Activated naive CD4-positive, alpha-beta T cell treated with anti-CD3 and anti-CD28 coated beads, Interleukin-2, amount 50 U/mL, for 16 hours (primary cell): Measurements from ENCODE around the gene SLC25A1.

Experiments used
- DNase-seq: peaks from one replicate; pipeline ENCODE4 v3.0.0-alpha.2; 2020

Gene SLC25A1

DNA sequence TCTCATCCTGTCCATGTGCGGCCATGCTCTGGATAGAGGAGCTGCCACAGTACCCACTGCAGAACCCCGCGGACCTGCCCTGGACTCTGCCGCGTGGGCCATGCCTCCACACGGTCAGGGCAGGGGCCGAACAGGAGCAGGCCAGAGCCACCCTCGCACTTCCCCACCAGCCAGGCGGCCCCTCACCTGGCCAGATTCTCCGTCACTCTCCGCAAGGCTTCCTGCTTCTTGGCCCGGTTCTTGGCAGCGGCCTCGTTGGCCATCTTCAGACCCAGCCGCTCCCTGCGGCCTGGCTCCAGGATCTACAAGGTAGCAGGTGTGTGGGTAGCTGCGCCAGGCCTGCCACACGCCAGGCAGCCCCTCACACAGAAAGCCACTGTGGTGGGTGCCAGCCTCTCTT is 43.7 kb downstream of the SLC25A1 start:
- no peak for DNase-seq

DNA sequence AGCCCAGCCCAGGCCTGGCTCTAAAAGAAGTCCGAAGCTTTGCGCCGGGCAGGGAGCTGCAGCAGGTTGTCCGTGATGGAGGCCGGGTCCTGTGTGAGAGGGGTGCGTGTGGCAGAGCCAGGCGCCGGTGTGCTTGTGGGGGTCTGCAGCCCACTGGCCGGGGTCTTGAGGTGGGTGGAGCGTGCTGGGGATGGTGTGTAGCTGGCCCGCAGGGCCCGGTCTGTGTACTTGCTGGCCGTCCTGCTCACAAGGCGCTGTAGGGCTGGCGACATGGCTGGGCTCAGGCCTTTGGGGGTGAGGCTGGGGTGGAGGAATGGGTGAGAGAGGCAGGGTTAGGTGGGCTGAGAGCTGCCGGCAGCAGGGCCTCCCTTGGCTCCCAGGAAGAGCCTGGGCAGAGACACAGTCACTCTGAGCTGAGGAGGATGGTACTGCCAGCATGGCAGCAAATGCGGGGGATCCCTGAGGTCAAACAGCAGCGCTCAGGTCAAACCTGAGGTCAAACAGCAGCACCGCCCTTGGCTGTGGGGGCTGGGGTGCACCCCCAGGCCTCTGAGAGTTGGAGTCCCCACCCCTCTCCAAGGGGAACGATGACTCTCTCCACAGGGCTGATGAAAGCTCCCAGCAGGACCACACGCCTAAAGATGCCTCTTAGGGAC is 44.2 kb downstream of the SLC25A1 start:
- DNase-seq, result no peak

DNA sequence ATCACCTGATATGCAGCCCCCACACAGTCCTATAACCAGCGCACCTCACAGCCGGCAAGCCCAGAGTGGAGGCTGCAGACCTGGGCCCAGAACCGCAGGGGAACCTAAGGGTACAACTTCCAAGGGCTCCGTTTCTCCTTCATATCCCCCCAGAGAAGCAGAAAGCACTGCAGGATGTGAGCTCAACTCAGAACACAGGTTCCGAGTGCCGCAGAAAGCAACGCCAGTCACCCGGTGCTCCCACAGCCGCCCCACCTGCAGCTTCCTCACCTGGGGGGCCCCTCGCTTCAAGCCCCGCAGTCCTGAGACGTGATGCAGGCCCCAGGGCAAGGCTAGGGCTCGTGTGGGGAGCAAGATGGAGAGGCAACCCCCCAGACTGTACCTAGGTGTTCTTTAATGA is 45.0 kb downstream of the SLC25A1 start:
- no peak for DNase-seq

DNA sequence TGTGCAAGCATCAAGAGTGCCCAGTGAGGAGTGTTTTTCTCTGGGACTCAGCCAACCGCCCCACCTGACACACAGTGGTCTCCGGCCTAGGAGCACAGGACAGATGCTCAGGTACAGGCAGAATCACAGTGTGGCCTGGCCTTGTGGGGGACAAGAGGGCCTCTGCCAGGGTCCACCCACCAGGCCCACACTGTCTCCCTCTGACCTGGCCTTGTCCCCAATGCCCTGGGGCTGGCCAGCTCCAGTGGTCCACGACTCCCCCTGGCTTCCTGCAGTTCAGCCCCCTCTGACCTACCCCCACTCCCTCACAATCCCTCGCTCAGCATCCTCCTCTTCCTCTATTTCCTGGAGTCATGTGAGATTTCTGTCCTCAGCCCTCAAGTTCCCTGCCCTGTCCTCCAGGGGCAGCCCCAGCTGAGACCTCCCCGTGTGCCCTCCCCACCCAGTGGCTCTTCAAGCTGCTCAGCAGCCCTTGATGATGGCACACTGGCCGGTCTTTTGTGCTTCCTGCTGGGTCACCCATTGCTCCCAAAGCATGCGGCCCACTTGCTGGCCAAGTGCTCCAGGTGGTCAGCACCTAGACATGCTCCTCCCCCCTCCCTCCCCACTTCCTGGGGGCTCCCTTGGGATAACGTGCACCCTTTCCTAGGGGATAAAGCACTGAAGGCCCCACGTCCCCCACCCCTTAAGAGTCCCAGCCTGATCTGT is 45.7 kb downstream of the SLC25A1 start:
- DNase-seq, result no peak

DNA sequence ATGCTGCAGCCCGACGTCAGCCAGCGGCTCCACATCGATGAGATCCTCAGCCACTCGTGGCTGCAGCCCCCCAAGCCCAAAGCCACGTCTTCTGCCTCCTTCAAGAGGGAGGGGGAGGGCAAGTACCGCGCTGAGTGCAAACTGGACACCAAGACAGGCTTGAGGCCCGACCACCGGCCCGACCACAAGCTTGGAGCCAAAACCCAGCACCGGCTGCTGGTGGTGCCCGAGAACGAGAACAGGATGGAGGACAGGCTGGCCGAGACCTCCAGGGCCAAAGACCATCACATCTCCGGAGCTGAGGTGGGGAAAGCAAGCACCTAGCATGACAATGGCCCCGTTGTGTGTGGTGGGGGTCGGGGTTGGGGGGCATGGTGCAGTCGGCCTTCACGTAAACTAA is 46.4 kb downstream of the SLC25A1 start:
- no peak for DNase-seq

DNA sequence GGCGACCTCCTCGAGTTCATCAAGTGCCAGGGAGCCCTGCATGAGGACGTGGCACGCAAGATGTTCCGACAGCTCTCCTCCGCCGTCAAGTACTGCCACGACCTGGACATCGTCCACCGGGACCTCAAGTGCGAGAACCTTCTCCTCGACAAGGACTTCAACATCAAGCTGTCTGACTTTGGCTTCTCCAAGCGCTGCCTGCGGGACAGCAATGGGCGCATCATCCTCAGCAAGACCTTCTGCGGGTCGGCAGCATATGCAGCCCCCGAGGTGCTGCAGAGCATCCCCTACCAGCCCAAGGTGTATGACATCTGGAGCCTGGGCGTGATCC is 46.9 kb downstream of the SLC25A1 start:
- no peak for DNase-seq

DNA sequence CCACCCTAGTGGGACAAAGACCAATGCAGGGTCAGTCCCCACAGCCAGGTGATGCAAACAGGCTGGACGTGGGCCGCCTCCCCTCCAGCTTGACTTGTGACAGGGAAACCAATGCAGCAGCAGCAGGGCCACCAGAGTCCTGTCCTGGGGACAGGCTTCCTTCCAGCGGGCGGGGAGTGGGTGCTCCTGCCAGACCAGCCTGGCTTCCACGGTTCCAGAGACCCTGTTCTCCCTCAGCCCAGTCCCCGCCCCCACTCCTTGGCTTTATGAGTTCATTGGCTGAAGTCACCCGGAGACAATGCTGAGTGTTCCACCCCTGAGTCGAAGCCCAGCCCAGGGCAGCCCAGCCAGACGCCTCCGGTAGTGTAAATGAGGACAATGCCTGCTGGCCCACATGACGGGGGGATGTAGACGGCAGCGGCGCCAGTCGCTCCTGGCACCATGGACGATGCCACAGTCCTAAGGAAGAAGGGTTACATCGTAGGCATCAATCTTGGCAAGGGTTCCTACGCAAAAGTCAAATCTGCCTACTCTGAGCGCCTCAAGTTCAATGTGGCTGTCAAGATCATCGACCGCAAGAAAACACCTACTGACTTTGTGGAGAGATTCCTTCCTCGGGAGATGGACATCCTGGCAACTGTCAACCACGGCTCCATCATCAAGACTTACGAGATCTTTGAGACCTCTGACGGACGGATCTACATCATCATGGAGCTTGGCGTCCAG is 47.4 kb downstream of the SLC25A1 start, which contains the start of gene TSSK2:
TSSK2 (plus strand) TSS at position 350 of the 726 bp plus-strand sequence; CDS start at position 442, 92 bp downstream.
- DNase-seq, result no peak

DNA sequence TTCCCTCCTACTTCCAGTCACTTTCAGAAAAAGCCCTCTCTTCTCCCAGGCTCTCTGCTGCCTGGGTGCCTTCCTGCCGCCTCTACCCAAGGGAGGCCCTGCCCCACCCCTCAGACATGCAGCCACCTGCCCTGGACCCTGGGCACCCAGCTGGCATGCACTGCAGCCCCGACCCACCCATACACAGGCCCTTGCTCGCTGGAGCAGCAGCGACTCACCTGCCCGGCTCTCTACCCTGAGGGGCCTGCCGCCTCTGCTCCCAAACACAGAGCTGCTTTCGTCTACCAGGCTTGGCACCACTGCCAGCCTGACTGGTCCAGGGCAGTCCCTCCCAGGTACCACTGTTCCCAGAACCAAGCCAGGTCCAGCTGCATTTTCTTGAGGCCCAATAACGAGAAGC is 48.7 kb downstream of the SLC25A1 start:
- DNase-seq, result no peak

DNA sequence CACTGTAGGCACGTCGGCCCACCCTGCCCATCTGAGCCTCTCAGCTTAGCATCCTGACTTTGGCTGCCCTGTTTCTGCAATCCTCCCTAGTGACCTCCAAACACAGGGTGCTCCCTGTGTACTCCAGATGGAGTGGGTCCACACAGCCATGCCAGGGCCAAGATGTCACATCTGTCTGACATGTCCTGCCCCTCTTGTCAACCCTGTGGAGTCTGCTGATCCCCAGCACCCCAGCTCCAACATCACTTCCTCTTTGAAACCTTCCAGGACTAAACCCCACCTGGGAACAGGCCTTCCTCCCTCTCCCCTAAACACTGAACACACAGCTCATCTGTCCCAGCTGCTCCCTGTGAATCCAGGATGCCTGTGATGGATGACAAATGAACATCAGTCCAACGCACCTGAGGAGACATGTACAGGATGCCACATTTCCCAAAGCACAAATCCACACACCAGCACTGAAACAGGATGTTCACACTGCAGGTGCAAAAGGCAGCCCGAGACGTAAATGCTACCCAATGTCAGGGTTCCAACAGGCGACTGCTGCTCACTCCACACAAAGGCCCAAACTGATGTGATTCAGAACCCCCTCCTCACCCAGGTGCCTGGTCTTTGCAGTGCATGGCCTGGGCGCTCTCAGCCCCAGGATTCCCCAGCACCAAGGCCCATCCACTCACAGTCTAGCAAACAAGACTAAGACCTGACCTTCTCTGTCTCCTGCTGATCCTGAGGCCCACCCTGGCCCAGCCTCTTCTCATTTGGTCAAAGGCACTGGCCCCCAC is 49.4 kb downstream of the SLC25A1 start:
- no peak for DNase-seq

DNA sequence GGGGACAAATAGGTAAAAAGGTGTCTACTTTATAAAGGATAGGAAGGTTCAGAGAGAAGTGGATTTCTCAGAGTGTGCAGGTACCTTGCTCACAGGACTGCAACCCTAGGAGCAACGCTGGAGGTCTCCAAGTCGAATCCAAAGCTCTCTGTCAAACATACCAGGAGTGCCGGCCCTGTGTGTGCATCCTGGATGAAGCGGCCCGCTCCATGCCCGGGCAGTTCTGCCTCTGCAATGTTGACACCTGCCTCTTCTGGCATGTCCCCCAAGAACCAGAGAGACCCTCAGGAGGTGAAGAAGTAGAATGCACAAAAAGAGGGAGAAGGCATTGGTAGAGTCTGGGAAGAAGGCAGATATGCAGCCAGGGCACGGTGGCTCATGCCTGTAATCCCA is 50.5 kb downstream of the SLC25A1 start:
- no peak for DNase-seq

DNA sequence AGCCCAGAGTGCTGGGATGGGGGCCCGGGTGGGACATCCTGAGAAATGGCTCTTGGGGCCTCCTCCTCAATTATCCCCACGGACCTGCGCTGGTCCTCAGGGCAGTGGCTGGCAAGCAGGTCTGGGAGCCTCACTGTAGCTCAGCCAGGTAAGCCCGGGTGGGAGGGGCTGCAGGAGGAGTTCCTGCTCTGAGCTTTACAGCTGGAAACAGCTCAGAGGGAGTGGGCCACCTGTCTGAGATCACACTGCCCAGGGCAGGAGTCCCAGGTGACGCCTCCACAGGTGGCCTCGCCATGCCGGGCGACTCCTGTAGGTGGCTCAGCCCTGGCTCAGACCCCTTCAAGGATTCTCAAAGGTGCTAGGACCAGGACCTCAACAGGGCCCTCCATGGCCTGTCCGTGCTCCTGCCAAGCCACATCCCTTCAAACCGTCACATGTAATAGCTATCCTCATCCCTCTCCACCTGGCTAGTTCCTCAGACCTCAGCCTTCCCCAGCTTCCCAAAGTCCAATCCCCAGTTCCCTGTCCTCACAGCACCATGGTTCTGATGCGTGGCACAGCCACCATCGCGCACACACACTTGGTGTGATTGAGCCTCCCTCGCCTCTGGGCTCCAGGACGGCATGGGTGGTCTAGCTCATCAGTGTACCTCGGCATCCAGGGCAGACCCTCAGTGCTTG is 51.1 kb downstream of the SLC25A1 start:
- no peak for DNase-seq

DNA sequence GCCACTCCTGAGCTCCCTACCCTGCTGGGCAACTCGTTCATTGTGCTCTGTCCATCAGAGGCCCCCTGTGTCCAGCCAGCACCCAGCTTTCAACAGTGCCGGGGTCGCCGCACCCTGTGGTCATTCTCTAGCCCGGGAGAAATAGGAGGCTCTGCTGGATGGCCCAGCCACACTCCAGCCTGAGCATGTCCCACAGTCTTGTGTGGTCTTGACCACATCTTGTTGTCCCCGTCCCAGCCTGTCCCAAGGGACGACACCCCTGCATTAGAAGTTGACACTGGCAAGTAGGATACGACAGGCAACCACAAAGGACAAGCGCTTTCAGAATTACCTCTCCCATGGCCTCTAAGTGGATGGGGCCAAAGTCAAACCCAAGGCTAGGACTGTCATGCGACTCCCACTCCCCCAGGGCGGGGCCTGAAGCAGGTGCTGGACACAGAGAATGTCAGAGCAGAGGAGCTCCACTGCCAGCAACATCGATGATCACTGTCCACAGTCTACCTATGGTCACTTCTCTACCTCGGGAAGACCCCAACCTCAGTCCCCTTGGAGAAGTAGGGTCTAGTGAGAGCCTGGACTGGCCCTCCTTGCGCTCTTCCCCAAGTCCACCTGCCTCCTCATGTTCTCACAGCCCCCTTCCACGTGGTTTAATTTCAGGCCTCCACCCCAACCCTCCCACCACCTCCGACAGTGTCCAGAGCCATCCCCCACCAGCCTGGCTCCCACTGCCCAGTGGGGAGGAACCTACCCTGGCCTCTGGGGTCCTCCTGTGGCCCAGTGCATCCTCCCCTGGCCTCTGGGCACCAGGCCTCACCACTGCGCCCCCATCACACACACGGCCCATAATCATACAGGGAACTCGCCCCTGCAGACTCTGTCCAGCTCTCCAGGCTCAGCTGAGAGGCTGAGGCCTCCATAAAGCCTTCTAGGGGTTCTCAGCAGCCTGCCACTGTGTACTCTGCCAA is 51.9 kb downstream of the SLC25A1 start:
- no peak for DNase-seq
